Fibroblast of the aortic adventitia (primary cell): ENCODE data around the gene ZNF79. TPM values are rescaled to one million over a fixed set of nuclear protein-coding genes. Genes with fewer than 3 reads are reported as not detected.
A peak's percentile ranks its signal among the peaks of the same experiment; 100 is the strongest.

ENCODE experiments used
- DNase-seq: peaks from one replicate; pipeline ENCODE4 v3.0.0-alpha.2; 2010; ENCODE audit warnings: low read depth
- H3K4me3 ChIP-seq: 2 replicates; pipeline ENCODE4 v1.5.1; 2011; ENCODE audit warnings: low read depth, mild to moderate bottlenecking, control low read depth, low read length, moderate library complexity
- CTCF ChIP-seq: IDR thresholded peaks from 2 replicates; pipeline ENCODE4 v1.5.1; 2011; ENCODE audit warnings: mild to moderate bottlenecking, low read length, control low read depth, inconsistent platforms; ENCODE audit not compliant: insufficient read depth
- total RNA-seq: library from RNA; depleted of rRNA; stranded (reverse); fragments of >200 nt; gene quantifications from 2 replicates; pipeline ENCODE4 v1.2.3, GENCODE V29; 2012; ENCODE audit warnings: low replicate concordance

The ZNF79 gene
- total RNA-seq, 1 donor: 10.2 TPM

- TF ChIP-seq CTCF: no peak
- H3K4me3 ChIP-seq: no peak overlapping the region
- DNase-seq: peak; percentile 35
These were observed 23.4 kb downstream of the ZNF79 start for GRCh38 chr9:127447416-127448111.

GRCh38 chr9:127448112-127448805 is 24.1 kb downstream of the ZNF79 start:
- H3K4me3 ChIP-seq: peak overlapping the region; percentile 9
- no peak for TF ChIP-seq CTCF
- DNase-seq: peak; percentile 7

- TF ChIP-seq CTCF: no peak
- peak; percentile 7 for DNase-seq
- peak overlapping the region; percentile 89 for H3K4me3 ChIP-seq
These were observed 25.3 kb downstream of the ZNF79 start for GRCh38 chr9:127449332-127449966.

GRCh38 chr9:127450243-127450760 is 26.1 kb downstream of the ZNF79 start:
- peak; percentile 55 for DNase-seq
- TF ChIP-seq CTCF: no peak

GRCh38 chr9:127450830-127451607 is 26.8 kb downstream of the ZNF79 start, which contains the start of the genes LRSAM1 and RPL12:
TSS of gene LRSAM1 (plus strand) at chr9:127451510. CDS start at chr9:127454528, 3,018 bp downstream.
TSS of gene RPL12 (minus strand) at chr9:127451406. CDS start at chr9:127451317, 89 bp downstream.
- peak within 1 kb of the TSS; percentile 89 for H3K4me3 ChIP-seq
- peak; percentile 97 for DNase-seq
- peak; percentile 3 for TF ChIP-seq CTCF

More at GRCh38 chr9:127450243-127450760, 26.1 kb downstream of the ZNF79 start:
- H3K4me3 ChIP-seq: peak overlapping the region; percentile 89

- no peak for DNase-seq
- H3K4me3 ChIP-seq: peak overlapping the region; percentile 89
- TF ChIP-seq CTCF: no peak
These were observed 27.4 kb downstream of the ZNF79 start for GRCh38 chr9:127451608-127451857.
